Esophagus squamous epithelium (tissue), 4 donors: ENCODE measurements around the gene KRTAP3-3.

Experiments
- POLR2A ChIP-seq, 4 donors: fragments of 450-650 bp; IDR thresholded peaks; one replicate each; pipeline ENCODE4 v1.6.1; 2017; ENCODE audit warnings: antibody characterized with exemption in 4 of 4, mild to moderate bottlenecking in 4 of 4, moderate library complexity in 3 of 4
- TF ChIP-seq, protein P1 (sequence below), 6 experiments: fragments of 450-650 bp in 4 of 6; fragments of 200-600 bp in 2 of 6; sonication (generic) in 2 of 6; IDR thresholded peaks; one replicate each; pipeline ENCODE4 v1.5.1; 2016 to 2019; ENCODE audit warnings: antibody characterized with exemption in 6 of 6, mild to moderate bottlenecking in 4 of 6, moderate library complexity in 4 of 6

DNA sequence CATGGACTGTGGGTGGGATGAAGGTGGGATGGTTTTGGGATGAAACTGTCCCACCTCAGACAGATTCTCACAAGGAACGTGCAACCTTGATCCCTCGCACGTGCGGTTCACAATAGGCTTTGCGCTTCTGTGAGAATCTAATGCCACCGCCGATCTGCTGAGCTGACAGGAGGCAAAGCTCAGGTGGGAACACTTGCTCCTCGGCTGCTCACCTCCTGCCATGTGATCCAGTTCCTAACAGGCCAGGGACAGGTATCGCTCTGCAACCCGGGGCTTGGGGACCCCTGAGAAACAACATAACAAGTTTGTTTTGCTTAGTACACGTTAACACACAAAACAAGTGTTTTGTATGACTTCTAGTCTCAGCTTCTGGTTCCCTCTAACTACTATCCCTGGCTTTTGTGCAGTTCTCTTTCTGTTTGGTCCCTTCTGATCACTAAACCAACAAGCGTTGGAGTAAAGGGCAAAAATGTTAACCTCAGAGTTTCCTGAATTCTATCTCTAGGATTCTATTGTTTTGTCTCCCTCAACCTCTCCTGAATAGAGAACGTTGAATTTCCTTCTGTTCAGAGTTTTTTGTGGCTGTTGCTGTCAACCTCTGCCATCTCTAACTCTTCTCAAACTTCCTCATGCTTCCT, 22.7 kb upstream of the KRTAP3-3 start:
- TF ChIP-seq, protein P1, sequence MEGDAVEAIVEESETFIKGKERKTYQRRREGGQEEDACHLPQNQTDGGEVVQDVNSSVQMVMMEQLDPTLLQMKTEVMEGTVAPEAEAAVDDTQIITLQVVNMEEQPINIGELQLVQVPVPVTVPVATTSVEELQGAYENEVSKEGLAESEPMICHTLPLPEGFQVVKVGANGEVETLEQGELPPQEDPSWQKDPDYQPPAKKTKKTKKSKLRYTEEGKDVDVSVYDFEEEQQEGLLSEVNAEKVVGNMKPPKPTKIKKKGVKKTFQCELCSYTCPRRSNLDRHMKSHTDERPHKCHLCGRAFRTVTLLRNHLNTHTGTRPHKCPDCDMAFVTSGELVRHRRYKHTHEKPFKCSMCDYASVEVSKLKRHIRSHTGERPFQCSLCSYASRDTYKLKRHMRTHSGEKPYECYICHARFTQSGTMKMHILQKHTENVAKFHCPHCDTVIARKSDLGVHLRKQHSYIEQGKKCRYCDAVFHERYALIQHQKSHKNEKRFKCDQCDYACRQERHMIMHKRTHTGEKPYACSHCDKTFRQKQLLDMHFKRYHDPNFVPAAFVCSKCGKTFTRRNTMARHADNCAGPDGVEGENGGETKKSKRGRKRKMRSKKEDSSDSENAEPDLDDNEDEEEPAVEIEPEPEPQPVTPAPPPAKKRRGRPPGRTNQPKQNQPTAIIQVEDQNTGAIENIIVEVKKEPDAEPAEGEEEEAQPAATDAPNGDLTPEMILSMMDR (IDR thresholded peaks at IDR 0.05) = no peak
- TF ChIP-seq POLR2A (IDR thresholded peaks at IDR 0.05) = no peak
